ENCODE data around the gene HOOK2.
"Not testable (repeated sequence)": the region's sequence is repeated elsewhere in the genome, so short reads cannot be mapped to it uniquely, and the experiment has no call there.

The HOOK2 gene

GRCh38 chr19:12752056-12752781 is 23.1 kb downstream of the HOOK2 start:
- DNase-seq (ENCODE audit: low read depth) = no peak

- no peak for DNase-seq (ENCODE audit: low read depth)
Observed at GRCh38 chr19:12751635-12752034, 23.7 kb downstream of the HOOK2 start, which contains the start of gene BEST2. TSS of gene BEST2 (plus strand) at chr19:12751791. CDS start at chr19:12752593, 802 bp downstream.

GRCh38 chr19:12750851-12751250 is 24.5 kb downstream of the HOOK2 start:
- DNase-seq (ENCODE audit: low read depth) = no peak

- DNase-seq (ENCODE audit: low read depth) = no peak
Observed at GRCh38 chr19:12749938-12750521, 25.3 kb downstream of the HOOK2 start.

GRCh38 chr19:12748489-12748888 is 26.9 kb downstream of the HOOK2 start:
- DNase-seq (ENCODE audit: low read depth) = no peak

GRCh38 chr19:12745166-12745897 is 30.0 kb downstream of the HOOK2 start:
- DNase-seq (ENCODE audit: low read depth) = no peak

- DNase-seq (ENCODE audit: low read depth) = no peak
Observed at GRCh38 chr19:12737835-12738351, 37.5 kb downstream of the HOOK2 start.

- peak; percentile 68 for DNase-seq (ENCODE audit: low read depth)
Observed at GRCh38 chr19:12736995-12737834, 38.1 kb downstream of the HOOK2 start, which contains the start of gene GET3. TSS of gene GET3 (plus strand) at chr19:12737497. CDS start at chr19:12737506, 9 bp downstream.

GRCh38 chr19:12733369-12734214 is 41.8 kb downstream of the HOOK2 start:
- peak; percentile 9 for DNase-seq (ENCODE audit: low read depth)

GRCh38 chr19:12731337-12731736 is 44.0 kb downstream of the HOOK2 start:
- no peak for DNase-seq (ENCODE audit: low read depth)

GRCh38 chr19:12730064-12730463 is 45.3 kb downstream of the HOOK2 start:
- DNase-seq (ENCODE audit: low read depth) = no peak

- no peak for DNase-seq (ENCODE audit: low read depth)
Observed at GRCh38 chr19:12727745-12728433, 47.5 kb downstream of the HOOK2 start.

- DNase-seq (ENCODE audit: low read depth) = no peak
Observed at GRCh38 chr19:12726988-12727316, 48.4 kb downstream of the HOOK2 start.

GRCh38 chr19:12725612-12726011 is 49.7 kb downstream of the HOOK2 start:
- DNase-seq (ENCODE audit: low read depth) = not testable (repeated sequence)

GRCh38 chr19:12723641-12724426 is 51.5 kb downstream of the HOOK2 start, which contains the start of gene TNPO2:
TSS of gene TNPO2 (minus strand) at chr19:12723932. CDS start at chr19:12720977, 2,955 bp downstream.
- DNase-seq (ENCODE audit: low read depth) = peak; percentile 29

- DNase-seq (ENCODE audit: low read depth) = no peak
Observed at GRCh38 chr19:12723381-12723640, 52.0 kb downstream of the HOOK2 start.

GRCh38 chr19:12722566-12723380 is 52.6 kb downstream of the HOOK2 start:
- DNase-seq (ENCODE audit: low read depth) = peak; percentile 95

- peak; percentile 49 for DNase-seq (ENCODE audit: low read depth)
Observed at GRCh38 chr19:12721656-12722565, 53.4 kb downstream of the HOOK2 start.
